ACHN (cell line): ENCODE measurements around the gene AKR1C8.
"Not testable (repeated sequence)": the region's sequence is repeated elsewhere in the genome, so short reads cannot be mapped to it uniquely, and the experiment has no call there.

Experiments
- DNase-seq: peaks from one replicate; pipeline ENCODE4 v3.0.0-alpha.2; 2015
- in situ Hi-C: cut with HindIII; loops from 2 replicates; pipeline ENCODE4 v1.10.0; 2017; ENCODE audit warnings: low sequenced_read_pairs, low pct_ligation_motif_present, low pct_unique_long_range_greater_than_20kb

AKR1C8 gene

DNA sequence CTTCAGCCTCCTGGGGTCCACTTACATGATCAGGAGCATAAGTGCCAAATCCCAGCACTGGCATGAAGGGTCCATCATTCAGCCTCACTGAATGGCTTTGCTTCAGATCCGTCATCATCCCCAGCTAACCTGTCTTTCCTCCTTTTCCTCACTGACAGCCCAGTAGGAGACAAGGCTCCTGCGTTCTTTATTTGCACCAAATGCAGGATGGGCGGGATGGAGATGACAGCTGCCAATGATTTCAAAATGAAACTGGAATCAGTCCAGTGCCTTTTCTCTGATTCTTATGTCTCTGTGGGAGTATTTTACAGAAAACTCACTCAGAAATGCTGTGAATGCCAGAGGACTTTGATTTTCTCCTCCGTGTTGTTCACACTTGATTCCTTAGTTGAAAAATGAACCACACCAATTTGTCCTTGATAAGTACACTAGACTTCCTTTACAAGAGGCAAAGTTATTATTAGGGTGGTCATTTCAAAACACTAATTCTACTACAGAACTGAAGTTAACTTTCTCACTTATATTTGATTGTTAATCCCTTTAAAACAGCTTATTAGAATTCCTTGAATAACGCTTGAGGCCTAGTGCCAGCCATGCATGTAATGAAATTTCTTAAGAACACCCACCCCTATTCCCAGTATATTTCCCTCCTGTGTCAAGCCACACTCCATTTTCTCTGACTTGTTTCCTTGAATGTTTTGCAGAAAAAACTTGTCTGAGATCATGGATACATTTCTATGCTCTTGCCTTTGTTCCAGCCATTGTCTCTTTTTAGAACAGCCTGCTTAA lies at the start of gene AKR1C8:
Gene AKR1C8, minus strand, starts transcription at position 164 of the 789 bp plus-strand sequence. Its CDS starts 46 bp downstream, at position 118.
- in situ Hi-C loops, result no loop called here
- DNase-seq, result no peak

DNA sequence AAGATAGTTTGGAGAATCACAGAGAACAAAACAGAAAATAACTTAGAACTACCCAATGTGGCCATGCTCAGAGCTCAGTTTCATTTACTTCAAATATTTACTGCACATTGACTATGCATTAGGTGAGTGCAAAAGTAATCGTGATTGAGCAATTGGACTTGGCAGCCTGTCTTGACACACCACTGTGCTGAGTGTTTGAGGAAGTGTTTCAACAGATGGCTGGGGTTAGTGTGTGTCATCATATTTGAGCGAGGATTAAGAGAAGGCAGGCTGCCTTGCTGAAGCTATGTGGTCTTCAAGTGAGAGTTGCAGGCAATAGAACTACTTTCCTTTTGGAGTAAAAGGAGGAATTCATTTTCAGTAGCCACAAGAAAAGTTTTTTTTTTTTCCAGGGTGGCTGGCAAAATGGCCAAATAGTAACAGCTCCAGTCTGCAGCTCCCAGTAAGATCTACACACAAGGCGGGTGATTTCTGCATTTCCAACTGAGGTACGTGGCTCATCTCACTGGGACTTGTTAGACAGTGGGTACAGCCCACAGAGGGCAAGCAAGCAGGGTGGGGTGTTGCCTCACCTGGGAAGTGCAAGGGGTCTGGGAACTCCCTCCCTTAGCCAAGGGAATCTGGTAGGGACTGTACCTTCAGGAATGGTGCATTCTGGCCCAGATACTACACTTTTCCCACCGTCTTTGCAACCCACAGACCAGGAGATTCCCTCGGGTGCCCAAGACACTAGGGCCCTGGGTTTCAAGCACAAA lies 49.3 kb upstream of the AKR1C8 start:
- DNase-seq, result no peak
- in situ Hi-C loops, result no loop called here

DNA sequence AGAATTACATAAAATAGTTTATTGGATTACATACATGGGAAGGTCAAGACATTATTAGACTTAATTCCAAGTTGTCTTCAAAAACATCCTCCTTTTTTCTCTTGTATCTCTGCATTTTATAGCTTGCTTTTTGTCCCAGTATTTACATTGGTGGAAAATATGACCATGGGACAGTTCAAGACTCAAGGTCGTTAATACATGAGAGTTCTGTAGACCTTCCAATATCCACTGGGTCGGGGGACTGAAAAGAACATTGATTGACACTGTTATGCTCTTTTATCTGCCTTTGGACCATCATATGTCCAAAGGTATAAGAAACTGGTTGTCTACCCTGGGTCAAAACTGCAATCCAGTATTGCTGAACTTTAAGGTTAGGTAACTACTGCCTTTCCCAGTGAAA lies 48.4 kb upstream of the AKR1C8 start:
- DNase-seq, result no peak
- in situ Hi-C loops, result no loop called here

DNA sequence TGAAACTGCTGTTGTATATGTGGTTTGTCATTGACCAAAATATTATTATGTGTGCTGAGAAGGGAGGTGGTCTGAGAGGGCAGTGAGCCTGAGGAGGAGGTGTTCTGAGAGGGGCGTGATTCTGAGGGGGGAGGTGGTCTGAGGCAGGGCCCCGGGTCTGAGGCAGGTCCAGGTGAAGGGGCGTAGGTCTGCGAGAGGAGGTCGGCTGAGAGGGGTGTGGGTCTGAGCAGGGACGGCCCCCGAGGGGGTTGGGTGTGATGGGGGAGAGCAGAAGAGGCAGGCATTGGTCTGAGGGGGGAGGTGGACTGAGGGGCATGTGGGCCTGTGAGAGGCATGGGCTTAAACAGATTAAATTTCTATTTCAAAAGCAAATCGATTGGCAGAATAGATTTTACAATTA lies 44.1 kb upstream of the AKR1C8 start:
- DNase-seq, result no peak
- in situ Hi-C loops, result no loop called here

DNA sequence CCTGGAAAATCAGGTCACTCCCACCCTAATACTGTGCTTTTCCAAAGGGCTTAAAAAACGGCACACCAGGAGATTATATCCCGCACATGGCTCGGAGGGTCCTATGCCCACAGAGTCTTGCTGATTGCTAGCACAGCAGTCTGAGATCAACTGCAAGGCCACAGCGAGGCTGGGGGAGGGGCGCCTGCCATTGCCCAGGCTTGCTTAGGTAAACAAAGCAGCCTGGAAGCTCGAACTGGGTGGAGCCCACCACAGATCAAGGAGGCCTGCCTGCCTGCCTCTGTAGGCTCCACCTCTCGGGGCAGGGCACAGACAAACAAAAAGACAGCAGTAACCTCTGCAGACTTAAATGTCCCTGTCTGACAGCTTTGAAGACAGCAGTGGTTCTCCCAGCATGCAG lies 38.0 kb upstream of the AKR1C8 start:
- in situ Hi-C loops, result not testable (repeated sequence)

DNA sequence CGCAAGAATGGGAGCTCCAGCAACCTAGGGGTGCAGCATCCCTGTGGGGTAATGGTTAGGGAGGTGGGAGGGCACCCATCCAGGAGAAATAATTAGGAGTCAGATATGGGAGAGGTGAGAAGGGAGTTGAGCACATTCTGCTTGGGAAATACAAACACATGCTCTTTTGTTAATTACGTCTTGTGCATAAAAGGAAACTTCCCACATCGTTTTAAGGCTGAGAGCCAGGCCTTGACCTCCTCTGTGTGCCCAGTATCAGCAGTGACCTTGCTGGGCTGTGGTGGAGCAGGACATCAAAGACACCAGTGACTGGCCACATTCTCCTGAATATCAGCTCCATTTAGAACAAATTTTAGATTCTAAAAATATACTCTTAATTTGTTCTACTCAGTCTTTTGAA lies 34.3 kb upstream of the AKR1C8 start:
- no peak for DNase-seq
- in situ Hi-C loops, result no loop called here

More for the DNA sequence above, 38.0 kb upstream of the AKR1C8 start:
- not testable (repeated sequence) for DNase-seq

DNA sequence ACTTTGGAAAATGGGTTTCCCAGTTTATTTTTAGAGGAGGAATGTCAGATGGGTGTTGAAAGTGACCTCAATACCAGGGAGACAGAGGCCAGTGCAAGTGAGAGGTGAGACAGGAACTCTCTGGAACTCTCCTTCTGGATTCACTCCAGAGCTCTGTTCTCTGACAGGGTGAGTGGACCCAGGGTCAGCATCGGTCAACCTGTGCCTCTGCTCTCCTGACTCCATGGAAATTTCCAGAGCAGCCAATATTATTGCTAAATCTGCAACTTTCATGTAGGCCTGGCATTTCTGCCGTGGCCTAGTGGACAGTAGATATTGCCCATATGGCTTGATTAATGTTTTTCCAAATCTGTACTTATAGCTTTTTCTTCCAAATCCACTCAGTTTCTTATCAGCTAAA lies 31.9 kb upstream of the AKR1C8 start:
- in situ Hi-C loops, result no loop called here
- no peak for DNase-seq

DNA sequence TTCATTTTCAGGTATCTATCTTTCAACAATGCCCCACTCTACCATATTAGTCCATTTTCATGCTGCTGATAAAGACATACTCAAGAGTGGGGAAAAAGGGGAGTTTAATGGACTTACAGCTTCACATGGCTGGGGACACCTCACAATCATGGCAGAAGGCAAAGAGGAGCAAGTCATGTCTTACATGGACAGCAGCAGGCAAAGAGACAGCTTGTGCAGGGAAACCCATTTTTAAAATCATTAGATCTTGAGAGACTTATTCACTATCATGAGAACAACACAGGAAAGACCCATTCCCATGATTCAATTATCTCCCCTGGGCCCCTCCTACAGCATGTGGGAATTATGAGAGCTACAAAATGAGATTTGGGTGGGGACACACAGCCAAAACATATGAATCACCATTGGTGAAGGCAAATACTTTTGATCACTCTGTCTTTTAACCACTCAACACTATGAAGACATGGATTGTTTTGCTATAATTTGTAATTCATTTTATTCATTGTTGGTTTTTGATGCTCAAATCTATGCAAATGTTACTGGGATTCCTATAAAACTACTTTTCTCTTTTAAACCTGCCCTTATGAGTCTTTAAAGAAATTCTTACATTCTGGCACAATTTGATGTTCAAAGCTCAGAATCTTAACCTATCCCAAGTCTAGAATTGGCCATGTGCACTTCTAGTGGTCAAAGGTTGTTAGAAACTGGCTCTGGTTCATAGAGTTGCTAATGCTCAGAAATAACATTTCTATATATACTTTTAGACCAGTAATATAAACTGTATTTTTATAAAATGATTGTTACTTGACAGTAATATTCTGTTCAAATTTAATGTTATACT lies 27.0 kb upstream of the AKR1C8 start:
- in situ Hi-C loops, result no loop called here
- no peak for DNase-seq

DNA sequence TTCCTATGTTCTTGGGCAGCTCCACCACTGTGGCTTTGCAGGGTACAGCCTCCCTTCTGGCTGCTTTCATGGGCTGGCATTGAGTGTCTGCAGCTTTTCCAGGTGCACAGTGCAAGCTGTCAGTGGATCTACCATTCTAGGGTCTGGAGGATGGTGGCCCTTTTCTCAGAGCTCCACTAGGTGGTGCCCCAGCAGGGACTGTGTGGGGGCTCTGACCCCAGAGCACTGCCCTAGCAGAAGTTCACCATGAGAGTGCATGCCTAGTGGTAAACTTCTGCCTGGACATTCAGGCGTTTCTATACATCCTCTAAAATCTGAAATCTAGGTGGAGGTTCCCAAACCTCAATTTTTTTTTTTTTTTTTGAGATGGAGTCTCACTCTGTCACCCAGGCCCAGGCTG lies 25.3 kb upstream of the AKR1C8 start:
- DNase-seq, result not testable (repeated sequence)

DNA sequence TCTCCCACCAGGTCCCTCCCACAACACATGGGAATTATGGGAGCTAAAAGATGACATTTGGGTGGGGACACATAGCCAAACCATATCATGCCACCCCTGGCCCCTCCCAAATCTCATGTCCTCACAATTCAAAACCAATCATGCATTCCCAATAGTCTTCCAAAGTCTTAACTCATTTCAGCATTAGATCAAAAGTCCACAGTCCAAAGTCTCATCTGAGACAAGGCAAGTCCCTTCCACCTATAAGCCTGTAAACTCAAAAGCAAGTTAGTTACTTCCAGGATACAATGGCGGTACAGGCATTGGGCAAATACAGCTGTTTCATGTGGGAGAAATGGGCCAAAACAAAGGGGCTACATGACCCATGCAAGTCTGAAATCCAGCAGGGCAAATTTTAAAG lies 24.8 kb upstream of the AKR1C8 start:
- in situ Hi-C loops, DNase-seq: not testable (repeated sequence)

More for the DNA sequence above, 25.3 kb upstream of the AKR1C8 start:
- in situ Hi-C loops, result not testable (repeated sequence)

DNA sequence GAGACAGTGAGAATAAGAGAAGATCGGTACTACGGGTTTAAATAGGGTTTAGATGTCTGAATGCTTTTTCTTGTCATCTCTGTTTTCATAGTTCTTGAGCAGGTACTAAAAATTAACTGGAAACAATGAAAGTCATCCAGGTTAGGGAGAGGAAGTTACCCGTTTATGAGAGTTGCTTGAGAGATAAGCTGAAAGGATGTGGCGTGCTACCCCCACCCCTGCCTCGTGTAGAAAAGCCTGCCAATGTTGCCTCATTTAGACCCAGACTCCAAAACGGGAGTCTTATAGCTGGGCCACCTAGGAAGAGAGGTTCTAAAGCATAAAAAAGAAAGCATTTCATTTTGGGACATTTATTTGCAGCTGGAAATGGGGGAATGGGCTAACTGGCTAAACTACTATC lies 21.8 kb upstream of the AKR1C8 start:
- DNase-seq, result no peak
- in situ Hi-C loops, result no loop called here

DNA sequence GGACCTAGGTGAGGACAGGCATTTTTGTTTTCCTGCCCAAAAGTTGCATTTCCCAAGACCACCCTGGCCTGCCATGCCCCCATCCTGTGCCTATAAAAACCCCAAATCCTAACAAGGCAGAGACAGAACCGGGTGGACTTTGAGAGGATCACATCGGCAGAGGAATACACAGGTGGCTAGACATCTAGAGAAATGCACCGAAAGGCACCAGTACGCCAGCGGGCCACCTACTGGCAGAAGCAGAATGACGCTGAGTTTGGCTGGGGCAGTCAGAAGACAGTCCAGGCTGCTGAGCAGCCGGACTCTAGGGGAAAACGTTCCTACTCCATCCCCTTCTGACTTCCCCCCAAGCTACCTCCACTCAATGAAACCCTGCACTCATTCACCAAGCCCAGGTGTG lies 14.4 kb upstream of the AKR1C8 start:
- DNase-seq, result no peak
- in situ Hi-C loops, result no loop called here

DNA sequence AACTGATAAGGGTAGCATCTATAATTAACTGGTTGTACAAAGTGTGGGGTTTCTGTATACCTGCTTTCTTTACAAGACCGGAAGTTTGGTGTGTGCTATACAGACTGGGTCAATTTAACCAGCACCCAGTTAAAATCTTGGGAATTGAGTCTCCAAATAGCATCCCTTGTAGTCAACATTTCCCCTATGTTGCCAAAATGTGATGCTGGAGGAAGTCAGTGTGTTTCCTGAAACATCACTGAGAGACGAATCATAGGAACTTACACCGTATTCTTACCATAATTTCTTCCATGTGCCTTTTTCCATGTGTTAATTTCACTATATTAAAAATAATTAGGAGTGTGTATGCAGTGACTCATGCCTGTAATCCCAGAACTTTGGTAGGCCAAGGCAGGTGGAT lies 13.4 kb upstream of the AKR1C8 start:
- DNase-seq, result no peak

DNA sequence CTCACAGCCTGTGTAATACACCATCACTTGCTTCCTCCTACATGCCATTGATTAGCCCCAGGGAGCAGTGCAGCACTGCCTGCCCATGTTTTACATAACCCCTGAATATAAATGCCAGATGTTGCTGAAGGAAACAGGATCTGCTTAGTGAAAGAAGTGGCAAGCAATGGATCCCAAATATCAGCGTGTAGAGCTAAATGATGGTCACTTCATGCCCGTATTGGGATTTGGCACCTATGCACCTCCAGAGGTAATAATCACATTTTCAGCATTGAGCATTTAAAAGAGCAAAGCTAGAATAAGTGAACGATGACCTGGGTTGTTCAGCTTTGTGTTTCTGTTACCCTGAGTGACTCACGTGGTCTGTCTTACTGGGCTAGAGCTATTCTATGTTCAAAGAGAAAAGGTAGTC lies 11.8 kb upstream of the AKR1C8 start, which contains the start of gene AKR1C4:
Gene AKR1C4, plus strand, starts transcription at position 136 of the 412 bp plus-strand sequence. Its CDS starts 31 bp downstream, at position 167.
- in situ Hi-C loops, result no loop called here
- no peak for DNase-seq

More for the DNA sequence above, 13.4 kb upstream of the AKR1C8 start:
- in situ Hi-C loops, result no loop called here

DNA sequence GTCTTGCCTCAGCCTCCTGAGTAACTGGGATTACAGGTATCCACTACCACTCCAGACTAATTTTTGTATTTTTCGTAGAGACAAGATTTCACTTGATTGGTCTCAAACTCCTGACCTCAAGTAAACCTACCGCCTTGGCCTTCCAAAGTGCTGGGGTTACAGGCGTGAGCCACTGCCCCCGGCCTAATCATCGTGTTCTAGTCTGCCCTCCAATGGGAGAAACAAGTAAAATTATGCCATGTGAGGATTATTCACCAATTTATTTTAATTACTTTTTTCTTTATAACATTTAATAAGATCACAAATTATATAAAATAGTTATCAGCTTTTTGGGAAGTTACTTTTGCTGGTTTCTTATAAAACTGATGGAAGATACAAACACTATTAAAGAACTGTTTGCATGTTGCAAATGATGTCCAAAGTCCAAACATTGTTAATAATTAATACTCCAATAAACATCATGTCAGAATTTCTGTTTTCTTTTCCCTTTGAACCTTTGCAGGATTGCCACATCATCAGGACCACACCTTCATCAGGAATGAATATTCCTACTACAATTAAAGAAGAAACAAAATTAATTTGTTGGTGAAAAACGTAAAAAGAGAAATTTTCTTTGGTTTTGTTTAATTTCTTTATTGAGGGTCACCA lies 10.9 kb upstream of the AKR1C8 start:
- in situ Hi-C loops, result no loop called here
- no peak for DNase-seq

DNA sequence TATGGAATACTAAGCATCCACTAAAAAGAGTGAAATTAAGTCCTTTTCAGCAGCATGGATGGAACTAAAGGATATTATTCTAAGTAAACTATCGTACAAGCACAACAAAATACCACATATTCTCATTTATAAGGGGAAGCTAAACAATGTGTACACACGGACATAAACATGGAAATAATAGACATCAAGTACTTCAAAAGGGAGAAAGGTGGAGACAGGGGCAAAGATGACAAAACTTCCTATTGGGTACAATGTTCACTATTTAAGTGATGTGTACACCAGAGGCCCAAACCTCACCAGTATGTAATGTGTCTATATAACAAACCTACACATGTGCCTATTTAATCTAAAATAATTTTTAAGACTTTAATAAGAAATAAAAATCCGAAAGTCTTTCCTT lies 9.5 kb upstream of the AKR1C8 start:
- in situ Hi-C loops, result no loop called here
- DNase-seq, result no peak

DNA sequence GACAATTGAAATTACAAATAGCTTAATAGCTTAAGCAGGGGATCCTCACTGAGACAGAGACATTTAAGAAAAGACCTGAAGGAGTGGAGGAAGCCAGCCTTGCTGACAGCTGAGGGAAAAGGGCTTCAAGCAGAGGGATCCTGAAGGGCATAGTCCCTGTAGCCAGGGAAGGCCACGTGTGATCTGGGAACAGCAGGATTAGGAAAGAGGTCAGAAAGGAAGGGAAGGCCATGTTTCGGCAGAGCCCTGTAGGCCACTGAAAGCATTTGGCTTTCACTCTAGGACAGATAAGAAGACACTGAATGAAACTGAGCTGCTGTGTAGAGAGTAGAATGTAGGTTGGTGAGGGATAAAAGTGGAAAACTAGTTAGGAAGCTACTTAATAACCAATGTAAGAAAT lies 3.4 kb upstream of the AKR1C8 start:
- in situ Hi-C loops, result no loop called here
- no peak for DNase-seq

DNA sequence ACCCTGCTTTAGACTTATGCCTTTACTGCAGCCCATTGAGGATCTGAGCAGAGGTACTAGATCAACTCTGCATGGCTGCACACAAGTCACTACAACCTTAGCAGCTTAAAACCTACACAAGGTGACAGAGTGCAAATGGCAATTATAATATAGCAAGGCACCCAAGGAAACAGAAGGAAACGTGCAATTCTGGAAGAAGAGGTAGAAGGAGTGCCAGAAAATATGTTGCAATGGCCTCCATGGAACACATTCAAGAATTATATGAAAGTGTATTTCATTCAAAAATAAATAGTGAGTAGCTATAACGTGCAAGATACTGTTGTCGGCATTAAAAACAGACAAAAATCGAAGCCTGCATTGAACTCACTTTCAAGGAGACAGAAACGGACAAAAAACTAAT lies 2.9 kb upstream of the AKR1C8 start:
- no peak for DNase-seq
- in situ Hi-C loops, result no loop called here
